Testis (tissue), 5 donors: ENCODE results near the gene KLHL4. TPM values are rescaled to one million over a fixed set of nuclear protein-coding genes. Genes with fewer than 3 reads are reported as not detected.
A peak's percentile ranks its signal among the peaks of the same experiment; 100 is the strongest.
"Not testable (repeated sequence)": the region's sequence is repeated elsewhere in the genome, so short reads cannot be mapped to it uniquely, and the experiment has no call there.

Experiments used
- DNase-seq: peaks from one replicate; pipeline ENCODE4 v3.0.0-alpha.2; 2019
- H3K27ac ChIP-seq, 2 donors: fragments of 200-600 bp; sonication (generic); one replicate each; pipeline ENCODE4 v1.5.1; 2019
- H3K27me3 ChIP-seq: fragments of 200-600 bp; sonication (generic); one replicate; pipeline ENCODE4 v1.5.1; 2019
- H3K36me3 ChIP-seq: fragments of 200-600 bp; sonication (generic); one replicate; pipeline ENCODE4 v1.5.1; 2017; ENCODE audit warnings: low read depth; ENCODE audit errors: missing control alignments
- H3K4me1 ChIP-seq: fragments of 200-600 bp; sonication (generic); one replicate; pipeline ENCODE4 v1.5.1; 2019
- H3K4me3 ChIP-seq, 2 donors: fragments of 200-600 bp; sonication (generic); one replicate each; pipeline ENCODE4 v1.5.1; 2017 to 2019
- H3K9me3 ChIP-seq: fragments of 200-600 bp; sonication (generic); one replicate; pipeline ENCODE4 v1.5.1; 2017
- CTCF ChIP-seq, 3 experiments: fragments of 450-650 bp in 2 of 3; fragments of 200-600 bp in 1 of 3; sonication (generic) in 1 of 3; IDR thresholded peaks; one replicate each; pipeline ENCODE4 v1.5.1; 2016 to 2019; ENCODE audit warnings: antibody characterized with exemption in 3 of 3, mild to moderate bottlenecking in 2 of 3, moderate library complexity in 1 of 3
- POLR2A ChIP-seq: fragments of 450-650 bp; IDR thresholded peaks from one replicate; pipeline ENCODE4 v1.6.1; 2017; ENCODE audit warnings: antibody characterized with exemption, mild to moderate bottlenecking, moderate library complexity
- whole genome bisulfite sequencing, 2 donors: methylation state at CpG; one replicate each; pipeline ENCODE4 v1.1.5; 2018; 5-methylcytosine and 5-hydroxymethylcytosine counted together
- intact Hi-C: fragments of 100-400 bp; cut with DNase I; formaldehyde crosslinking; loops from one replicate; pipeline ENCODE4 v1.15.1; 2023; ENCODE audit warnings: low total_unique reads
- long read RNA-seq, 2 donors: transcript quantifications; one replicate each; lab custom pipeline, GENCODE V29; 2026
- polyA plus RNA-seq: library from polyadenylated mRNA; stranded (reverse); fragments of 350-450 nt; fragmentation: Illumina TruSeq; extraction: RNeasy Lipid Tissue Mini Kit (QIAGEN cat#74804); gene quantifications from one replicate; pipeline ENCODE4 v1.2.3, GENCODE V29; 2014; ENCODE audit warnings: low read depth, low replicate concordance; ENCODE audit not compliant: insufficient read depth
- total RNA-seq, 2 donors: library from RNA; depleted of rRNA; stranded (reverse); fragments of >200 nt; gene quantifications; one replicate each; pipeline ENCODE4 v1.2.3, GENCODE V29; 2016

KLHL4 gene, protein sequence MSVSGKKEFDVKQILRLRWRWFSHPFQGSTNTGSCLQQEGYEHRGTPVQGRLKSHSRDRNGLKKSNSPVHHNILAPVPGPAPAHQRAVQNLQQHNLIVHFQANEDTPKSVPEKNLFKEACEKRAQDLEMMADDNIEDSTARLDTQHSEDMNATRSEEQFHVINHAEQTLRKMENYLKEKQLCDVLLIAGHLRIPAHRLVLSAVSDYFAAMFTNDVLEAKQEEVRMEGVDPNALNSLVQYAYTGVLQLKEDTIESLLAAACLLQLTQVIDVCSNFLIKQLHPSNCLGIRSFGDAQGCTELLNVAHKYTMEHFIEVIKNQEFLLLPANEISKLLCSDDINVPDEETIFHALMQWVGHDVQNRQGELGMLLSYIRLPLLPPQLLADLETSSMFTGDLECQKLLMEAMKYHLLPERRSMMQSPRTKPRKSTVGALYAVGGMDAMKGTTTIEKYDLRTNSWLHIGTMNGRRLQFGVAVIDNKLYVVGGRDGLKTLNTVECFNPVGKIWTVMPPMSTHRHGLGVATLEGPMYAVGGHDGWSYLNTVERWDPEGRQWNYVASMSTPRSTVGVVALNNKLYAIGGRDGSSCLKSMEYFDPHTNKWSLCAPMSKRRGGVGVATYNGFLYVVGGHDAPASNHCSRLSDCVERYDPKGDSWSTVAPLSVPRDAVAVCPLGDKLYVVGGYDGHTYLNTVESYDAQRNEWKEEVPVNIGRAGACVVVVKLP
- total RNA-seq (10 to 100 TPM; 26.1 to 40.8 TPM), polyA plus RNA-seq (11.7 TPM)
- long read RNA-seq, donor 1, full-length matches to known transcripts: 11 of 21 reads
- long read RNA-seq, donor 1, partial matches to known transcripts: 10 of 21 reads
- long read RNA-seq, donor 1, other reads (novel, unspliced or antisense): 0 of 21 reads
- long read RNA-seq, donor 2, full-length matches to known transcripts: 6 of 6 reads
- long read RNA-seq, donor 2, partial matches to known transcripts: 0 of 6 reads
- long read RNA-seq, donor 2, other reads (novel, unspliced or antisense): 0 of 6 reads

- peak; percentile 80 for DNase-seq
- Histone ChIP-seq H3K27me3 (no peaks in the 10 kb centered on the region), H3K27ac (peak within 1 kb of the TSS; percentile 39 to 68), H3K36me3 (no peaks in the 10 kb centered on the region), H3K4me3 (peak within 1 kb of the TSS; percentile 29 to 58), H3K9me3 (no peaks in the 10 kb centered on the region), H3K4me1 (no peaks in the 10 kb centered on the region)
- 0% methylated on average over 6 to 7 of the region's 8 CpGs for WGBS, 2 donors
- TF ChIP-seq POLR2A (no peak), CTCF (IDR thresholded peaks at IDR 0.05) (no peak)
- intact Hi-C loops: no loop called here
These were observed at the start of gene KLHL4 for GRCh38 chrX:87517571-87518141. TSS of gene KLHL4 (plus strand) at chrX:87517802. CDS start at chrX:87517894, 92 bp downstream.

DNA sequence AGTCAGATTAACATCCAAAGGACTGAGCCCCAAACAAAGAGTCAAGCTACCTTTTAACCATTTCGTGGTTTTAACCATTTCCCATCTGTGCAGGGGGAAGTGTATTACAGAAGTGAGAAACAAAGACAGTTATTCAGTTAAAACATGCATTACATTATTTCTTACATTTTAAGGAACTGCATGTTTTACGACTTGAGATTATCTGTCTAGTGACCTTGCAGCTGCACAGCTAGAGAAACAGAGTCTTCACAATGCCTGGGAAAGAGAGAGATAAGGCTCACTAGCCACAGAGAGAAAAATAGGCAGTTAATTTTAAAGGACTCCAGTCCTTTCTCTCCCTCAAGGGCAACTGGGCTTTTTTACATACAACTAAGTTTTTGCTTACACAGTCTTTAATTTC, 48.7 kb upstream of the KLHL4 start:
- Histone ChIP-seq H3K36me3 (no peaks in the 10 kb centered on the region), H3K4me3 (no peak overlapping the region), H3K27ac (peak overlapping the region in 1 of 2 donors; percentile 41), H3K4me1 (no peaks in the 10 kb centered on the region), H3K9me3 (no peaks in the 10 kb centered on the region), H3K27me3 (no peaks in the 10 kb centered on the region)
- WGBS, 2 donors: 13 to 20% methylated on average over 2 of the region's 2 CpGs
- intact Hi-C loops: no loop called here
- TF ChIP-seq POLR2A: no peak
- DNase-seq: no peak

DNA sequence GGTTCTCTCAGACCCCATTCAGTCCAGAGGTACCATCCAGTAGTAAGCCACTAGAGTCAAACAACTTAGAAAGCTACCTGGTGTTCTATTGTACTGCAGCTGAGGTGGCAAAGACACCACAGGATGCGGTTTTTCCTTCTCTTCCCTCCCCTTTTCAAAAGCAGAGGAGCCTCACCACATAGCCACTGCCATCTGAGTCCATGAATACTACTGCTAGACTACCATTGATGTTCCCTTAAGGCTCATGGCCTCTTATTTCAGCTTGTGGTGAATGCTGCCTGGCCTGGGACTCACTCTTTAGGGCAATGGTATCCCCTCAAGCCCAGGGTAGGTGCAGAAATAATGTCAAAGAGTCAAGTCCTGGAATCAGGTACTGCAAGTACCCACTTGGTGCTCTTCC, 41.8 kb upstream of the KLHL4 start:
- no peaks in the 10 kb centered on the region for H3K36me3 ChIP-seq
- H3K9me3 ChIP-seq: no peaks in the 10 kb centered on the region
- H3K27ac ChIP-seq: no peak overlapping the region
- no peak for TF ChIP-seq POLR2A
- no peak for TF ChIP-seq CTCF (IDR thresholded peaks at IDR 0.05)
- WGBS, 2 donors: 69% methylated on average over 1 of the region's 1 CpG; no CpG with 5 or more reads in 1 of the 2 donors
- no peak overlapping the region for H3K4me3 ChIP-seq
- no peaks in the 10 kb centered on the region for H3K4me1 ChIP-seq
- DNase-seq: no peak
- H3K27me3 ChIP-seq: no peaks in the 10 kb centered on the region
- intact Hi-C loops: no loop called here

DNA sequence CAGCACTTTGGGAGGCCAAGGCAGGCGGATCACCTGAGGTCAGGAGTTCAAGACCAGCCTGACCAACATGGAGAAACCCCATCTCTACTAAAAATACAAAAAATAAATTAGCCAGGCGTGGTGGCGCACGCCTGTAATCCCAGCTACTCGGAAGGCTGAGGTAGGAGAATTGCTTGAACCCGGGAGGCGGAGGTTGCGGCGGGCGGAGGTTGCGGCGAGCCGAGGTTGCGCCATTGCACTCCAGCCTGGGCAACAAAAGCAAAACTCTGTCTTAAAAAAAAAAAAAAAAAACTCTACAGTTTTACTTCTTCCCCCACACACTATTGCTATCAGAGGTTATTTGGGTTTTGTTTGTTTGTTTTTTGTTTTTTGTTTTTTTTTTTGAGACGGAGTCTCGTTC, 38.9 kb upstream of the KLHL4 start:
- H3K4me1 ChIP-seq, H3K4me3 ChIP-seq, intact Hi-C loops, H3K9me3 ChIP-seq, H3K27ac ChIP-seq, DNase-seq, H3K36me3 ChIP-seq, H3K27me3 ChIP-seq: not testable (repeated sequence)
- WGBS, 2 donors: 54 to 85% methylated on average over 12 to 16 of the region's 16 CpGs

DNA sequence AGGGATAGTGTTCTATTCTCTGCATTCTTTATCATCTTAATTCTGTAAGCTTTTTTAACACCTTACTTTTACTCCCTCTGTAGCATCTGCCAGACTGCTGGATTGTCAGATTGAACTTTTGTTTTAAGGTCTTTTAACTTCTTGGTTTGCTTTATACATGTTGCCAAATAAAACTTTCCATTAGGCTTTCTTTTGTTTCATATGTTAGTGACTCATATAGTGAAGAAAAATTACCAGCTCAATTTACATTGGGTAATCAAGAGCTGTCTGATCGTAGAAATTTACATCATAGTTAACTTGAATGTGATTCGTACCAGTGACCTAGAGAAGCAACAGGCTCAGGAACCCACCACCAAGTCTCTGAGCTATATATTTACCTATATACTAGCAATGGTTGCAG, 28.5 kb upstream of the KLHL4 start:
- no peaks in the 10 kb centered on the region for H3K9me3 ChIP-seq
- WGBS, 2 donors: 79 to 90% methylated on average over 2 of the region's 2 CpGs
- no peak overlapping the region for H3K4me3 ChIP-seq
- no peak for TF ChIP-seq POLR2A
- TF ChIP-seq CTCF (IDR thresholded peaks at IDR 0.05): no peak
- no peaks in the 10 kb centered on the region for H3K27me3 ChIP-seq
- H3K4me1 ChIP-seq: no peaks in the 10 kb centered on the region
- intact Hi-C loops: no loop called here
- H3K27ac ChIP-seq: no peak overlapping the region
- H3K36me3 ChIP-seq: no peaks in the 10 kb centered on the region
- no peak for DNase-seq
